Endothelial cell of umbilical vein (primary cell): ENCODE results near the gene TSEN2. TPM values are rescaled to one million over a fixed set of nuclear protein-coding genes. Genes with fewer than 3 reads are reported as not detected.

Experiments
- BruUV-seq: library from RNA; stranded (reverse); fragments of 400-500 nt; replicated peaks from 2 replicates; lab custom pipeline; 2021; lab: Mats Ljungman, UMichigan
- CTCF ChIA-PET: fragments of 300-600, 350-600 bp; sonication (Branson Sonifier 250); formaldehyde crosslinking; loops from one replicate; lab custom pipeline; 2021; ENCODE audit warnings: antibody characterized with exemption, inconsistent platforms; lab: Charles Lee
- POLR2A ChIA-PET: fragments of 300-600, 350-600 bp; sonication (Branson Sonifier 250); formaldehyde crosslinking; loops from one replicate; lab custom pipeline; 2021; ENCODE audit warnings: antibody characterized with exemption, inconsistent platforms; lab: Charles Lee
- DNase-seq: peaks from one replicate; pipeline ENCODE4 v3.0.0-alpha.2; 2011; ENCODE audit warnings: low read depth, low spot score
- FAIRE-seq: peaks from 2 replicates; lab custom pipeline; 2011; peaks lifted over from hg19 to GRCh38; lab: Jason Lieb, UNC
- H2AFZ ChIP-seq: 2 replicates; pipeline ENCODE4 v1.6.0; 2012; ENCODE audit warnings: low read depth, low read length, control low read depth, inconsistent platforms
- H3K27ac ChIP-seq: 2 replicates; pipeline ENCODE4 v1.5.1; 2011; ENCODE audit warnings: low read depth, mild to moderate bottlenecking, control low read depth, low read length, moderate library complexity; ENCODE audit not compliant: insufficient read depth
- H3K27me3 ChIP-seq, 2 experiments: 2 replicates each; pipeline versions ENCODE4 v1.6.0 to v1.6.1; 2011; ENCODE audit warnings: low read length in 2 of 2, mixed read lengths in 1 of 2; ENCODE audit not compliant: control insufficient read depth in 2 of 2, insufficient read depth in 2 of 2
- H3K36me3 ChIP-seq, 2 experiments: 2 replicates in 1 of 2; 3 replicates in 1 of 2; pipeline ENCODE4 v1.5.1; 2011; ENCODE audit warnings: low read length in 2 of 2, mild to moderate bottlenecking in 1 of 2, moderate library complexity in 1 of 2; ENCODE audit not compliant: control insufficient read depth in 2 of 2, insufficient read depth in 2 of 2; ENCODE audit errors: extremely low read depth in 1 of 2
- H3K4me1 ChIP-seq: 3 replicates; pipeline ENCODE4 v1.5.1; 2011; ENCODE audit warnings: mild to moderate bottlenecking, low read length; ENCODE audit not compliant: control insufficient read depth, insufficient read depth; ENCODE audit errors: extremely low read depth
- H3K4me2 ChIP-seq: 2 replicates; pipeline ENCODE4 v1.6.1; 2011; ENCODE audit warnings: low read length, control low read depth, mixed read lengths; ENCODE audit not compliant: insufficient read depth
- H3K4me3 ChIP-seq, 3 experiments: fragments of 200-600 bp in 1 of 3; sonication (generic), shearing (Covaris generic) in 1 of 3; replicated peaks in 1 of 3; 2 replicates each; pipeline ENCODE4 v1.5.1; 2011 to 2016; ENCODE audit warnings: control low read depth in 3 of 3, low read length in 3 of 3, mild to moderate bottlenecking in 2 of 3, inconsistent platforms in 1 of 3, low read depth in 1 of 3, moderate library complexity in 1 of 3; ENCODE audit not compliant: insufficient read depth in 1 of 3
- H3K79me2 ChIP-seq: 2 replicates; pipeline ENCODE4 v1.6.0; 2012; ENCODE audit warnings: low read length, inconsistent platforms; ENCODE audit not compliant: control insufficient read depth, insufficient read depth
- H3K9ac ChIP-seq: replicated peaks from 2 replicates; pipeline ENCODE3; 2011; ENCODE audit warnings: low read length, control low read depth; ENCODE audit not compliant: insufficient read depth; ENCODE audit errors: extremely low read depth
- H3K9me1 ChIP-seq: replicated peaks from 3 replicates; pipeline ENCODE4 v1.6.0; 2011; ENCODE audit warnings: mild to moderate bottlenecking, low read length; ENCODE audit not compliant: control insufficient read depth, insufficient read depth; ENCODE audit errors: extremely low read depth
- H3K9me3 ChIP-seq: replicated peaks from 2 replicates; pipeline ENCODE4 v1.5.1; 2012; ENCODE audit warnings: low read length, inconsistent platforms; ENCODE audit not compliant: control insufficient read depth, insufficient read depth
- H4K20me1 ChIP-seq: replicated peaks from 2 replicates; pipeline ENCODE3; 2011; ENCODE audit warnings: mild to moderate bottlenecking, low read length; ENCODE audit not compliant: control insufficient read depth, insufficient read depth; ENCODE audit errors: extremely low read depth
- CTCF ChIP-seq, 2 donors: IDR thresholded peaks; 1 replicate in 1 of 2; 2 replicates in 1 of 2; pipeline ENCODE4 v1.5.1; 2011; ENCODE audit warnings: low read length in 2 of 2, mild to moderate bottlenecking in 2 of 2, moderate library complexity in 2 of 2, control low read depth in 1 of 2, inconsistent platforms in 1 of 2, low read depth in 1 of 2; ENCODE audit not compliant: insufficient read depth in 1 of 2; ENCODE audit errors: extremely low read depth in 1 of 2
- EZH2 ChIP-seq: IDR thresholded peaks from 2 replicates; pipeline ENCODE4 v1.6.1; 2012; ENCODE audit warnings: borderline replicate concordance, low read depth, mild to moderate bottlenecking, moderate library complexity, low read length, inconsistent platforms; ENCODE audit not compliant: severe bottlenecking
- FOS ChIP-seq: IDR thresholded peaks from 2 replicates; pipeline ENCODE4 v1.6.1; 2011; ENCODE audit warnings: mild to moderate bottlenecking, low read length, moderate library complexity, borderline replicate concordance; ENCODE audit not compliant: insufficient read depth
- GATA2 ChIP-seq: IDR thresholded peaks from 2 replicates; pipeline ENCODE4 v1.7.0; 2011; ENCODE audit warnings: low read depth, mild to moderate bottlenecking, moderate library complexity, mixed read lengths, low read length; ENCODE audit not compliant: insufficient read length, insufficient read depth
- JUN ChIP-seq: IDR thresholded peaks from 2 replicates; pipeline ENCODE4 v1.6.1; 2011; ENCODE audit warnings: borderline replicate concordance, low read depth; ENCODE audit not compliant: insufficient read length, insufficient read depth
- MYC ChIP-seq: IDR thresholded peaks from one replicate; pipeline ENCODE4 v1.6.1; 2011; ENCODE audit warnings: mild to moderate bottlenecking, low read depth, low read length
- POLR2A ChIP-seq: IDR thresholded peaks from 2 replicates; pipeline ENCODE4 v1.6.1; 2012; ENCODE audit warnings: low read depth, mild to moderate bottlenecking, control low read depth, low read length
- POLR2AphosphoS5 ChIP-seq: IDR thresholded peaks from 2 replicates; pipeline ENCODE4 v1.6.1; 2012; ENCODE audit warnings: low read depth, mild to moderate bottlenecking, control low read depth, low read length, moderate library complexity; ENCODE audit not compliant: insufficient read depth
- dilution Hi-C: fragments of 300-500 bp; cut with MboI; formaldehyde crosslinking; loops from one replicate; pipeline ENCODE4 v1.15.0; 2019; ENCODE audit warnings: low sequenced_read_pairs; ENCODE audit not compliant: extremely low pct_ligation_motif_present
- intact Hi-C: fragments of 100-400 bp; cut with micrococcal nuclease; formaldehyde crosslinking; loops from one replicate; pipeline ENCODE4 v1.10.0; 2022
- polyA plus RNA-seq, 4 experiments: library from polyadenylated mRNA; depleted of rRNA in 3 of 4; stranded (reverse) in 3 of 4; unstranded in 1 of 4; fragments of >200 nt; gene quantifications; 2 replicates each; pipeline versions ENCODE4 v1.2.1 to v1.2.3, GENCODE V29; 2011 to 2012; ENCODE audit warnings: missing spikeins in 1 of 4
- total RNA-seq: library from RNA; stranded (reverse); gene quantifications from 2 replicates; pipeline ENCODE4 v1.2.3, GENCODE V29; 2021
- TF ChIP-seq, protein P1 (sequence below): IDR thresholded peaks from 2 replicates; pipeline ENCODE4 v1.6.1; 2011; ENCODE audit not compliant: insufficient read depth, insufficient read length

The TSEN2 gene
- total and polyA plus RNA-seq, 2 donors (not counting 3 experiments of a cell fraction or from before 2014, with no cell fraction given): 8.3 to 12.1 TPM

GRCh38 chr3:12561397-12561796 lies 77.1 kb downstream of the TSEN2 start:
- Histone ChIP-seq H3K9me3 (no peaks in the 10 kb centered on the region), H3K36me3 (no peaks in the 10 kb centered on the region), H3K79me2 (peaks cover 88% of the 10 kb centered on the region), H3K9ac (no peak overlapping the region), H3K4me3 (no peak overlapping the region), H2AFZ (no peak overlapping the region), H3K9me1 (peaks cover 3% of the 10 kb centered on the region), H3K4me1 (peaks cover 18% of the 10 kb centered on the region), H3K27ac (no peak overlapping the region), H3K27me3 (no peaks in the 10 kb centered on the region), H3K4me2 (no peak overlapping the region), H4K20me1 (peaks cover 4% of the 10 kb centered on the region)
- ChIA-PET CTCF (no interaction called here), POLR2A (no interaction called here)
- DNase-seq (no peak), FAIRE-seq (no peak)
- TF ChIP-seq GATA2 (no peak), EZH2 (no peak), POLR2AphosphoS5 (no peak), CTCF (IDR thresholded peaks at IDR 0.05; ENCODE audit: extremely low read depth in 1 of 2, insufficient read depth in 1 of 2, low read depth in 1 of 2, low read length in 2 of 2) (no peak), FOS (no peak), JUN (no peak), MYC (no peak), POLR2A (no peak)
- TF ChIP-seq, protein P1, sequence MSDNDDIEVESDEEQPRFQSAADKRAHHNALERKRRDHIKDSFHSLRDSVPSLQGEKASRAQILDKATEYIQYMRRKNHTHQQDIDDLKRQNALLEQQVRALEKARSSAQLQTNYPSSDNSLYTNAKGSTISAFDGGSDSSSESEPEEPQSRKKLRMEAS: no peak
- no TSS peak for BruUV-seq
- intact Hi-C loops: no loop called here
- dilution Hi-C loops: no loop called here
